C1 segment of cervical spinal cord (tissue), 14 donors: Measurements from ENCODE around the gene PMS2.
"Not testable (repeated sequence)": the region's sequence is repeated elsewhere in the genome, so short reads cannot be mapped to it uniquely, and the experiment has no call there.

Experiments used
- DNase-seq, 14 donors: peaks; one replicate each; lab custom pipeline; 2025; lab: John Stamatoyannopoulos, UW

PMS2 gene

GRCh38 chr7:5924180-5924579, 84.7 kb downstream of the PMS2 start:
- not testable (repeated sequence) for DNase-seq
